SKM-1 (cell line): Measurements from ENCODE around the gene RALGPS2.
"Not testable (repeated sequence)": the region's sequence is repeated elsewhere in the genome, so short reads cannot be mapped to it uniquely, and the experiment has no call there.

Experiments used
- DNase-seq: peaks from one replicate; lab custom pipeline; 2025; ENCODE audit not compliant: unreplicated experiment; lab: John Stamatoyannopoulos, UW

RALGPS2 gene

GRCh38 chr1:178776553-178776952 is 51.5 kb downstream of the RALGPS2 start:
- DNase-seq: no peak

GRCh38 chr1:178781533-178782330 is 56.7 kb downstream of the RALGPS2 start:
- DNase-seq: no peak

GRCh38 chr1:178784131-178784536 is 59.1 kb downstream of the RALGPS2 start:
- DNase-seq: no peak

GRCh38 chr1:178792394-178792793 is 67.3 kb downstream of the RALGPS2 start:
- no peak for DNase-seq

GRCh38 chr1:178796013-178796412 is 71.0 kb downstream of the RALGPS2 start:
- DNase-seq: no peak

GRCh38 chr1:178797590-178797989 is 72.5 kb downstream of the RALGPS2 start:
- no peak for DNase-seq

GRCh38 chr1:178798232-178798861 is 73.3 kb downstream of the RALGPS2 start:
- no peak for DNase-seq

- no peak for DNase-seq
Measured at GRCh38 chr1:178802873-178803272, 77.8 kb downstream of the RALGPS2 start.

- DNase-seq: no peak
Measured at GRCh38 chr1:178806665-178807300, 81.7 kb downstream of the RALGPS2 start.

GRCh38 chr1:178808529-178808928 is 83.5 kb downstream of the RALGPS2 start:
- DNase-seq: no peak

- DNase-seq: no peak
Measured at GRCh38 chr1:178810585-178810984, 85.5 kb downstream of the RALGPS2 start.

GRCh38 chr1:178818416-178818815 is 93.4 kb downstream of the RALGPS2 start:
- DNase-seq: no peak

GRCh38 chr1:178819123-178819522 is 94.1 kb downstream of the RALGPS2 start:
- no peak for DNase-seq

GRCh38 chr1:178821134-178821866 is 96.3 kb downstream of the RALGPS2 start:
- DNase-seq: no peak

- no peak for DNase-seq
Measured at GRCh38 chr1:178825167-178825566, 100.1 kb downstream of the RALGPS2 start.

GRCh38 chr1:178844436-178844835 is 119.4 kb downstream of the RALGPS2 start:
- DNase-seq: no peak

- DNase-seq: no peak
Measured at GRCh38 chr1:178846306-178846705, 121.3 kb downstream of the RALGPS2 start.

GRCh38 chr1:178847396-178847849 is 122.4 kb downstream of the RALGPS2 start:
- no peak for DNase-seq

GRCh38 chr1:178847919-178848318 is 122.9 kb downstream of the RALGPS2 start:
- DNase-seq: not testable (repeated sequence)

- no peak for DNase-seq
Measured at GRCh38 chr1:178849918-178850317, 124.9 kb downstream of the RALGPS2 start.

GRCh38 chr1:178857126-178857525 is 132.1 kb downstream of the RALGPS2 start:
- no peak for DNase-seq
